GM13977 (cell line): Measurements from ENCODE around the gene KCNQ1.

ENCODE experiments used
- DNase-seq: peaks from one replicate; pipeline ENCODE4 v3.0.0; 2012; ENCODE audit warnings: low spot score
- CTCF ChIP-seq: IDR thresholded peaks from 2 replicates; pipeline ENCODE4 v1.5.1; 2012; ENCODE audit warnings: mild to moderate bottlenecking, control low read depth; ENCODE audit not compliant: insufficient read depth; ENCODE audit errors: extremely low read depth, missing control alignments
- in situ Hi-C: fragments of 300-500 bp; cut with MboI; formaldehyde crosslinking; loops from one replicate; pipeline ENCODE4 v1.12.0; 2022; ENCODE audit warnings: low sequenced_read_pairs, low pct_unique_long_range_greater_than_20kb, mixed read lengths, inconsistent platforms; ENCODE audit not compliant: unreplicated experiment

The KCNQ1 gene

GRCh38 chr11:2806351-2807024 is 361.7 kb downstream of the KCNQ1 start:
- in situ Hi-C loops, result no loop called here
- no peak for TF ChIP-seq CTCF
- no peak for DNase-seq

GRCh38 chr11:2807025-2807681 is 362.3 kb downstream of the KCNQ1 start:
- in situ Hi-C loops, result no loop called here
- no peak for DNase-seq
- no peak for TF ChIP-seq CTCF

- in situ Hi-C loops, result no loop called here
- TF ChIP-seq CTCF, result no peak
Measured at GRCh38 chr11:2807801-2808241, 363.0 kb downstream of the KCNQ1 start.

GRCh38 chr11:2808850-2809846 is 364.3 kb downstream of the KCNQ1 start:
- no peak for TF ChIP-seq CTCF
- in situ Hi-C loops, result no loop called here
- DNase-seq, result no peak

More at GRCh38 chr11:2807801-2808241, 363.0 kb downstream of the KCNQ1 start:
- no peak for DNase-seq

GRCh38 chr11:2809854-2810253 is 365.0 kb downstream of the KCNQ1 start:
- no peak for DNase-seq
- in situ Hi-C loops, result no loop called here
- TF ChIP-seq CTCF, result no peak

- in situ Hi-C loops, result no loop called here
- no peak for TF ChIP-seq CTCF
- no peak for DNase-seq
Measured at GRCh38 chr11:2810411-2811205, 365.8 kb downstream of the KCNQ1 start.
